Right forelimb (tissue), 1 donor: ENCODE results near the gene ZNF554.
"Not testable (repeated sequence)": the region's sequence is repeated elsewhere in the genome, so short reads cannot be mapped to it uniquely, and the experiment has no call there.

Source experiments
- DNase-seq: peaks from one replicate; pipeline ENCODE4 v3.0.0-alpha.2; 2018

Gene ZNF554

DNA sequence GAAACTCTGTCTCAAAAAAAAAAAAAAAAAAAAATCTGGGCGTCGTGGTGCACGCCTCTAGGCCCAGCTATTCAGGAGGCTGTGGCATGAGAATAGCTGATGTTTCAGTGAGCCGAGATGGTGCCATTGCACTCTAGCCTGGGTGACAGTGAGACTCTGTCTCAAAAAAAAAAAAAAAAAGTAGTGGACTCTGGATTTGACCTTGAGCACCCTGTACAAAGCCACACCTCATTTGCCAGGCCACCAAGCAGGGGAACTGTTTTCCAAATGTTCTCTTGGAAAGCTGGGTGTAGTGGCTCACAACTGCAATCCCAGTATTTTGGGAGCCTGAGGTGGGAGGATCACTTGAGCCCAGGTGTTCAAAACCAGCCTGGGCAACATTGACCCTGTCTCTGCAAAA, 17.8 kb downstream of the ZNF554 start:
- no peak for DNase-seq

- peak; percentile 99 for DNase-seq
Measured at GRCh38 chr19:2840794-2841791, 21.4 kb downstream of the ZNF554 start, which contains the start of gene ZNF555. TSS of gene ZNF555 (plus strand) at chr19:2841475. CDS start at chr19:2841573, 98 bp downstream.

DNA sequence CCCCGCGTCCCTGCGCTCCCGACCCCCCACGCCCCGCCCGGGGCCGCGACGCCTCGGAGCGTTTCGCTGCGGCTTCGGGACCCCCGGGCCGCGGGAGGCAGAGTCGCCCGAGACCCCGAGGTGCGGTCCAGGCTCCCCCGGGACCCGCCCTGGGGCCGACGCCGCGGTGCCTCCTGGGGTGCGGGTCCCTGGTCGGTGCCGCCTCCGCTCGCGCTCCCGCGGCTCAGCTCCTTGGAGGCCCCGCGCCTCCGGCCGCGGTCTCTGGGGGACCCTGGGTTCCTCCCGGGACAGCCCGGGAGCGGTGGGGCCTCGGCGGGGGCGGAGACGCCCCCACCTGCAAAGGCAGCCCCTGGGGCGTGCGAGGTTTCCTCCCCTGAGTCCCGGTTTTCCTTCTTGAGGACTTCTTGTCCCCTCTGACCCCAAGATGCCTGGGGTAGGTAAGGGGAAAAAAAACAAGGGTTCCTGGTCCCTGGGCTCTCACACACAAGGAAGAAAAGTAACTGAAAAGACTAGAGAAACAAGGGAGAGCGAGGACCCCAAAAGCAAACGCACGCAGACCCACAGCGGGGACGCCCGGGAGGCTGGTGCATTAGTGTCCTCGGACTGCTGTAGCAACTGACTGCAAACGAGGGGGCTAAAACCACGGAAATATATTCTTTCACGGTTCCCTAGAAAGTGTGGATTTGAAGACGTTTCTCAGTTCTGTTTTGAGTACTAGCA, 22.3 kb downstream of the ZNF554 start:
- no peak for DNase-seq

- DNase-seq: no peak
Measured at GRCh38 chr19:2845107-2845506, 25.4 kb downstream of the ZNF554 start.

- no peak for DNase-seq
Measured at GRCh38 chr19:2846180-2846894, 26.7 kb downstream of the ZNF554 start.

DNA sequence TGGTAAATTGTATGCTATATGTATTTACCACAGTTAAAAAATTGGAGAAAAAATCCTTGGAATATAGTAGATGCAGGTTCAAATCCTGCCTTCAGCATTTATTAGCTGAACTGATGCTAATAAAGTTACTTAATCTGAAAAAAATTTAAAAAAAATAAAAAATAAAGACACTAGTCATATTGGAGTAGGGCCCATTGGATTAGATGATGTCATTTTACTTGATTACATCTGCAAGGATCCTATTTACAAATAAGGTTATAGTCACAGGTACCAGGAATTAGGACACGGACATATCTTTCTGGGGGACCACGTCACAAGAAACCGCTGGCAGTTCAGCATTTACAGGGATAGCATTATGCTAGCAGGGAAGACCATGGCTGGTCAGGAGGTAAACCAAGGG, 27.8 kb downstream of the ZNF554 start:
- no peak for DNase-seq

DNA sequence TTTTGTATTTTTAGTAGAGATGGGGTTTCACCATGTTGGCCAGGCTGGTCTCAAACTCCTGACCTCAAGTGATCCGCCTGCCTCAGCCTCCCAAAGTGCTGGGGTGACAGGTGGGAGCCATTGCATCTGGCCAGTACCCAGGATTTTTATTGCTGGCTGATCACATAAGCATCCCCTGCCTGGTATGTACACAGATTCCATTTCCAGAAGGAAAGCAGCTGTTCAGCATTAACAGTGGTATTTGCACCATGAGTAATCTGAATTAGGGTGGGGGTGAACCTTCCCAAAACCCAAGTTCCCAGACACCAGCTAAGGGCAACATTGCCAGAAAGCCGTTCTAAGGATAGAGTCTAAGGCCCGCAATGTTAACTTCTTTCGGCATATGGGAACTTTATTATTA, 28.9 kb downstream of the ZNF554 start:
- peak; percentile 55 for DNase-seq

GRCh38 chr19:2850256-2850925, 30.7 kb downstream of the ZNF554 start:
- no peak for DNase-seq

GRCh38 chr19:2852598-2852997, 32.9 kb downstream of the ZNF554 start:
- DNase-seq: no peak

DNA sequence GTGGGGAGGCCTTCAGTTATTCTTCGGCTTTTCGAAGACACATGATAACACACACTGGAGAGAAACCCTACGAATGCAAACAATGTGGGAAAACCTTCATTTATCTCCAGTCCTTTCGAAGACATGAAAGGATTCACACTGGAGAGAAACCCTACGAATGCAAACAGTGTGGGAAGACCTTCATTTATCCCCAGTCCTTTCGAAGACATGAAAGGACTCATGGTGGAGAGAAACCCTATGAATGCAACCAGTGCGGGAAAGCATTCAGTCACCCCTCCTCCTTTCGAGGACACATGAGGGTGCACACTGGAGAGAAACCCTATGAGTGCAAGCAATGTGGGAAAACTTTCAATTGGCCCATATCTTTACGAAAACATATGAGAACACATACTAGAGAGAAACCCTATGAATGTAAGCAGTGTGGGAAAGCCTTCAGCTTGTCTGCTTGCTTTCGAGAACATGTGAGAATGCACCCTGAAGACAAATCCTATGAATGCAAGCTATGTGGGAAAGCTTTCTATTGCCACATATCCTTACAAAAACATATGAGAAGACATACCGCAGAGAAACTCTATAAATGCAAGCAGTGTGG, 33.4 kb downstream of the ZNF554 start:
- no peak for DNase-seq

DNA sequence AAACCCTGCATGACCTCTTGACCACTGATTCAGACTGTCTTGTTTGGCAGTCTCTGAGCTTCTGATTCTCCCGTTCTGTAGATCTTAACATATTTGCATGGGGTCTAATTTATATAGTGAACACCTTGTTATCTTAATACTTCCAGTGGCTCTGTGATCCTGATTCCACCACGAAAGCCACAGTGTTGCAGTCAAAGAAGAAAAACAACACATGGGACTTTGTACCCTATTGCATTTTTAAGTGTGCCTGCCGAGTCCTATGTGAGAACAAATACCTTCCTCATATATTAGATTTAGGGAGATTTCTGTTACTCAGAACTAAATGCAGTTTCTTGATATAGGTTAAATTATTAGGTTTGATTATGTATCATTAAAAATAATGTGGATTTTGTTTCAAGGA, 35.2 kb downstream of the ZNF554 start:
- DNase-seq: no peak

DNA sequence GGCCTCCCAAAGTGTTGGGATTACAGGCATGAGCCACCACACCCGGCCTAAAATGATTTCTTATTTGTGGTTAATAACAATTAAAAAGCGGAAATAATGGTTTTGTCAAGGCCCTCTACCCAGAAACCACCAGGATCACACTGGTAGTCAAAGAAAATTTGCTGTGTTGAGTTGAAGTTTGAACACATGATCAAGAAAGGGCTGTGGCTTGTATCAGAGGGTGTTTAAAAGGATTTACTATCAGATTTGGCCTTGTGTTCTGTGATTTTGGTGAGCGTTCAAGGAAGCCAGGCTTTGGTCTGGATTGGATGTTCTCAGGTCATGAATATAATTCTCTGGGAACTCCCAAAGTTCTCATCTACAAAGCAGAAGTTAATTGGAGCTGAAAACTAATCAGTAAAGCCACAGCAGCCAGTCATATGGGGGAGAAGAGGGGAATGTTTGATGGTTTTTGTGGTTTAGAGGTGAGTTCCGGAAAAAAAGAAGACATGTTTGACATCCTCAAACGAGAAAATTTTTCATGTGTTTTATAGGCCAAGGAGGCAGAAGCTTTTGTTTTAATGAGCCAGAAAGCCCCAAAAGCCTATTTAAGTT, 36.9 kb downstream of the ZNF554 start:
- DNase-seq: no peak

DNA sequence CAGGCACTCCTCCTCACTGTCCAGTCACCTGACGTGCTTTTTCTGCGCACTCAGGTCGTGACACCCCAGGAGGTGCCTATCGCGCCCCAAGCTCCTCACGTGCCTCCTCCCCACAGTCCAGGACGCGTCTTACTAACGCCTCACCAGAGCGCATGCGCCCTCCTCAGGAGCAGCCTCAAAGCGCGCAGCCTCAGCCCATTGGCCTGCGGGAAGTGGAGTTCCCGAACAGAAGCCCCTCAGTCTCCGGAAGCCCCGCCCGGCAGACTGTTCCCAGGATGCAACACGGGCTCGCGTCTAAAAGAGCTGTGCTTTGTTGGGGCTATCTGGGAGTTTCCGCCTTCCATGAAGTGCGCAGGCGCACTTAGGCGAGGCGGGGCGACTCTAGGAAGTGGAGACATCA, 39.2 kb downstream of the ZNF554 start:
- DNase-seq: no peak

DNA sequence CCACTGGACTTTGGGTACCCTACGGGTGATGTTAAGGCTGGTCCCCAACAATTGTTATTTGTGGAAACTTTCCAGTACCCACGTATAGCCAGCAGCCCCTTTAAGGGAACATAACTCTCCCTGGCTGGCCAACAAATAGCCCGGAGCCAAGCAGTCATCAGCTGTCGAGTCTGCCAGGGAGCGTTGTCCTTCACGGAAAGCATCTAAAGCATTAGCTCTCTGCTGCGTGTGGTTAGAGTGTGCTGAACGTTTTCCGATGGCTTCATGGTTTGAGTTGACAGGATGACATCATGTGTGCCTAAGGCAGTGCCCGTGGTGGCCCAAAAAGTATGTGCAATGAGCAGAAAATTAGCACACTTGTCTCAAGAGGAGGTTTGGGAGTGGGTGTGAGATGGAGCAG, 44.1 kb downstream of the ZNF554 start:
- DNase-seq: no peak

GRCh38 chr19:2865334-2866100, 45.8 kb downstream of the ZNF554 start:
- no peak for DNase-seq

- DNase-seq: no peak
Measured at GRCh38 chr19:2866495-2867024, 46.9 kb downstream of the ZNF554 start.

DNA sequence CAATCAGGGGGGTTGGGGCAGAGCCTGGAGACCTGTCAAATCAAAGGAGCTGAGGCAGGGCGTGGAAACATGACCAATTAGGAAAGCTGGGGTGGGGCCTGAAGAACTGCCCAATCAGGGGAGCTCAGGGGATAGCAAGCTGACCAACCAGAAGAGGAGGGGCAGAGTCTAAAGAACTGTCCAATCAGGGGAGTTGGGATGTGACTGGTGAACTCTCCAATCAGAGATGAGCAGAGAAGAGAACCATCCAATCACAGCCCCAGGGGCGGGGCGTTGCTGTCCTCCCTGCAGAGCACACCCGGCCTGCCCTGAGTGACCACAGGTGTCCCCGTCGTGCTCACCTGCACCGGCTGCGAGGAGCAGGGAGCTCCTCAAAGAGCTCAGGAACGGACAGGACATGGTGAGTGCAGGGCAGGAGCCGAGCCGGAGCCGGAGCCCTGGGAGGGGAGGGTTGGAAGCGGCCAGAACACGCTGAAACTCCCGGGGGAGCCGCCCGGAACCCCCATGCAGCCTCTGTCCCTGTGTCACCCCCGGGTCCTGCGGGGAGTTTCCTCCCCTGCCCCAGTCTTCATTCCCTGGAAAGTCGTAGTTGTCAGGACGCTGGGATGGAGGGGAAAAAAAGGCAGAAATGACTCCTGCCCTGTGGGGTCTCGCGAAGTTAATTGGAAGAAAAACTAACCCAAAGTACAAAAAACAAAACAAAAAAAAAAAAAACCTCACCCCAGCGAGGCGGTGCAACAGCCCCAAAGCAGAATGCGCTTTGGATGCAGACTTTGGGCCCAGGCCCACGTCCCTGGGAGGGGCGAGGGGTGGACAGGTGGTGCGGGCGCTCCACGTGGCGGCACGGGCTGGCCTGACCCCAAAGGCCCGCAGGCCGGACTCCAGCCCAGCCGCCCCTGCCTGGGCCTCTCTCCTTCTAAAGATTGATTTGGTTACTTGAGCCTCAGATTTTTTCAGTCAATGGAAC, 47.6 kb downstream of the ZNF554 start, which contains the start of gene ZNF556:
ZNF556 (plus strand) TSS at position 311 of the 967 bp plus-strand sequence; CDS start at position 398, 87 bp downstream.
- DNase-seq: peak; percentile 68

DNA sequence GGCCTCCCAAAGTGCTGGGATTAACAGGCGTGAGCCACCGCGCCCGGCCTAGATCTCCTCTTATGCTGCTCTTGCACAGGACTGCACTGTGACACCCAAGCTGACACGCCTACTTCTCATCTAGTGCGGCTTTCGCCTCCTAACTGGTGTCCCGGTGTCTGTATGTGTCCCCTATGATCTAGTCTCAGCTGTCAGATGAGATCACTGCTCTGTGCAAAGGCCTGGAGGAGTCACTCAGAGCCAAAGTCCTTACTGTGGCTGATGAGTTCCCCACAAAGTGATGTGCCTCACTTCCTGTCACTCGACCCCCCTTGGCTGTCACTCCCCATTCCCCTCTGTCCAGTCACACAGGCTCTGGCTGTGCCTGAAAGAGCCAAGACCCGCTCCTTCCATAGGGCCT, 50.0 kb downstream of the ZNF554 start:
- no peak for DNase-seq

- not testable (repeated sequence) for DNase-seq
Measured at GRCh38 chr19:2872175-2872574, 52.5 kb downstream of the ZNF554 start.
